Measurements from ENCODE around the gene NISCH.

The NISCH gene

GRCh38 chr3:52422669-52423068 is 32.7 kb upstream of the NISCH start:
- no peak for TF ChIP-seq CTCF (IDR thresholded peaks at IDR 0.05)

- TF ChIP-seq CTCF (IDR thresholded peaks at IDR 0.05), result no peak
Measured at GRCh38 chr3:52423173-52423572, 32.2 kb upstream of the NISCH start.

- peak; percentile 81 for TF ChIP-seq CTCF (IDR thresholded peaks at IDR 0.05)
Measured at GRCh38 chr3:52428151-52429005, 27.0 kb upstream of the NISCH start.

- TF ChIP-seq CTCF (IDR thresholded peaks at IDR 0.05), result no peak
Measured at GRCh38 chr3:52429031-52429430, 26.4 kb upstream of the NISCH start.

- TF ChIP-seq CTCF (IDR thresholded peaks at IDR 0.05), result no peak
Measured at GRCh38 chr3:52429779-52430415, 25.5 kb upstream of the NISCH start.

- TF ChIP-seq CTCF (IDR thresholded peaks at IDR 0.05), result no peak
Measured at GRCh38 chr3:52430416-52430810, 25.0 kb upstream of the NISCH start.

GRCh38 chr3:52431459-52432223 is 23.8 kb upstream of the NISCH start:
- TF ChIP-seq CTCF (IDR thresholded peaks at IDR 0.05), result no peak
